AG09319 (cell line): ENCODE data around the gene OR2AG2.
A peak's percentile ranks its signal among the peaks of the same experiment; 100 is the strongest.

Source experiments
- DNase-seq: peaks from one replicate; pipeline ENCODE4 v3.0.0-alpha.2; 2010; ENCODE audit warnings: low read depth; ENCODE audit errors: extremely low read depth
- TF ChIP-seq, protein P1 (sequence below): IDR thresholded peaks from 2 replicates; pipeline ENCODE4 v1.5.1; 2011; ENCODE audit warnings: low read depth, mild to moderate bottlenecking, inconsistent platforms, low read length, moderate library complexity

OR2AG2 gene

GRCh38 chr11:6794639-6795038 is 22.9 kb upstream of the OR2AG2 start:
- DNase-seq = no peak
- TF ChIP-seq, protein P1, sequence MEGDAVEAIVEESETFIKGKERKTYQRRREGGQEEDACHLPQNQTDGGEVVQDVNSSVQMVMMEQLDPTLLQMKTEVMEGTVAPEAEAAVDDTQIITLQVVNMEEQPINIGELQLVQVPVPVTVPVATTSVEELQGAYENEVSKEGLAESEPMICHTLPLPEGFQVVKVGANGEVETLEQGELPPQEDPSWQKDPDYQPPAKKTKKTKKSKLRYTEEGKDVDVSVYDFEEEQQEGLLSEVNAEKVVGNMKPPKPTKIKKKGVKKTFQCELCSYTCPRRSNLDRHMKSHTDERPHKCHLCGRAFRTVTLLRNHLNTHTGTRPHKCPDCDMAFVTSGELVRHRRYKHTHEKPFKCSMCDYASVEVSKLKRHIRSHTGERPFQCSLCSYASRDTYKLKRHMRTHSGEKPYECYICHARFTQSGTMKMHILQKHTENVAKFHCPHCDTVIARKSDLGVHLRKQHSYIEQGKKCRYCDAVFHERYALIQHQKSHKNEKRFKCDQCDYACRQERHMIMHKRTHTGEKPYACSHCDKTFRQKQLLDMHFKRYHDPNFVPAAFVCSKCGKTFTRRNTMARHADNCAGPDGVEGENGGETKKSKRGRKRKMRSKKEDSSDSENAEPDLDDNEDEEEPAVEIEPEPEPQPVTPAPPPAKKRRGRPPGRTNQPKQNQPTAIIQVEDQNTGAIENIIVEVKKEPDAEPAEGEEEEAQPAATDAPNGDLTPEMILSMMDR = no peak

- DNase-seq = no peak
- TF ChIP-seq, protein P1 = no peak
These were observed 18.8 kb upstream of the OR2AG2 start for GRCh38 chr11:6790546-6790945.

DNA sequence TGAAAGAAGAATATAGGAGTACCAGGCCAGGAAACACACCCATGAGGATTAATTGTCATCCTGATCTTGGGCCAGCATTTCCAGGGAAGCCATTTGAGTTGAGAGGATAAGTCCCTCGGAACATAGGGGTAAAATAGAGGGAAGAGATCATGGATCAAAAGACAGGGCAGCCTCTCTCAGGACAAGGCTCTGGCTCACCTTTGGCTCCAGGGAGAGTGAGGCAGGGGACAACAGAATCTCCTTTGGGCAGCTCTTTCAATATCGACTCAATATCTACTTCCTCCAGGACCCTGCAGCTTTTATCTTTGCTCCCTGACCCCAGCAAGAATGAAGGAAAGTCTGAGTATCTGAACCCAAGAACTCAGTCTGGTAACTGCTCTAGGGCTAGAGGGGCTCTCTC is 10.9 kb upstream of the OR2AG2 start, which contains the start of gene OR2AG1:
Gene OR2AG1, plus strand, starts transcription at position 301 of the 400 bp plus-strand sequence. CDS start 2,018 bp downstream, outside the sequence.
- TF ChIP-seq, protein P1 = no peak
- no peak for DNase-seq

GRCh38 chr11:6780829-6781228 is 9.1 kb upstream of the OR2AG2 start:
- TF ChIP-seq, protein P1 = no peak
- DNase-seq = no peak

- DNase-seq = no peak
- TF ChIP-seq, protein P1 = no peak
These were observed 6.7 kb upstream of the OR2AG2 start for GRCh38 chr11:6778518-6778917.

- TF ChIP-seq, protein P1 = peak; percentile 70
- no peak for DNase-seq
These were observed 14.3 kb downstream of the OR2AG2 start for GRCh38 chr11:6757373-6757967.

DNA sequence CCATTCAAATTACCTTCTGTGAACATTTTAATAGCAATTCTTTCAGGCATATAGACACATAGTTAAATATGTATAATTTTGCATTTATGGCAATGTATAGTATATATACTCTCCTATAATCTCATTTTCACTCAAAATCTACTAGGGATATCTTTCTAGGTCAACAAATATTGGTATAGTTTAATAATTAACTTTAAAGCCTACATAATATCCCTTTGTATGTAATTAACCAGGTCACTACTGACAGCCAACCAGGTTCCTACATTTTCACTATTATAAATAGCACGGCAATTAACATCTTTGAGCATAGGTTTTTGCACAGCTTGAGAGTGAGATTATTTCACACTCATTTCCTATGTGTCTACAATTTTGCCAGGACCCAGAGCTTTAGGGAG is 15.8 kb downstream of the OR2AG2 start:
- DNase-seq = no peak
- TF ChIP-seq, protein P1 = no peak
